GM21423 (cell line): ENCODE measurements around the gene KIAA1671.

Source experiments
- ATAC-seq: cut with Tn5 transposase; IDR thresholded peaks from one replicate; pipeline ENCODE4 v1.9.1; 2021; ENCODE audit warnings: mild to moderate bottlenecking, moderate library complexity; ENCODE audit not compliant: unreplicated experiment

KIAA1671 gene

GRCh38 chr22:24977370-24978221 lies 25.1 kb downstream of the KIAA1671 start:
- ATAC-seq: no peak

- ATAC-seq: no peak
Observed at GRCh38 chr22:24978308-24978707, 25.8 kb downstream of the KIAA1671 start.

DNA sequence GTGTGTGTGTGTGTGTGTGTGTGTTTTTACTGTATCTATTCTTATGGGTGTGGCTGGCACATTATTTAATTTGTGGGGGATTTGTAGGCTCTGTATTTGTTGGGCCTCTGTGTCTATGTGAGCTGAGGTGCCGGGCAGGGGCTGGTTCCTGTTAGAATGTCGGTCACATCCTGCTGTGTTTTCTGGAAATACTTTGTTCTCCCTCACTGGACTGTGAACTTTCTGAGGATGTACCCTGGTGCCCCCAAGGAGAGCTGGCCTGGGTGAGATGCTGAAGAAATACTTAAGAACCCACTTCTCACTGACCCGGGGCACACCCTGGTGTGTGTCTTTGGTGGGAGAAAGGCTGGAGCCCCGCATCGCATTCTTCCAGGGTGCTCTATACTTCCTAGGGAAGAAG lies 28.6 kb downstream of the KIAA1671 start:
- no peak for ATAC-seq

- ATAC-seq: no peak
Observed at GRCh38 chr22:24981656-24982055, 29.1 kb downstream of the KIAA1671 start.

DNA sequence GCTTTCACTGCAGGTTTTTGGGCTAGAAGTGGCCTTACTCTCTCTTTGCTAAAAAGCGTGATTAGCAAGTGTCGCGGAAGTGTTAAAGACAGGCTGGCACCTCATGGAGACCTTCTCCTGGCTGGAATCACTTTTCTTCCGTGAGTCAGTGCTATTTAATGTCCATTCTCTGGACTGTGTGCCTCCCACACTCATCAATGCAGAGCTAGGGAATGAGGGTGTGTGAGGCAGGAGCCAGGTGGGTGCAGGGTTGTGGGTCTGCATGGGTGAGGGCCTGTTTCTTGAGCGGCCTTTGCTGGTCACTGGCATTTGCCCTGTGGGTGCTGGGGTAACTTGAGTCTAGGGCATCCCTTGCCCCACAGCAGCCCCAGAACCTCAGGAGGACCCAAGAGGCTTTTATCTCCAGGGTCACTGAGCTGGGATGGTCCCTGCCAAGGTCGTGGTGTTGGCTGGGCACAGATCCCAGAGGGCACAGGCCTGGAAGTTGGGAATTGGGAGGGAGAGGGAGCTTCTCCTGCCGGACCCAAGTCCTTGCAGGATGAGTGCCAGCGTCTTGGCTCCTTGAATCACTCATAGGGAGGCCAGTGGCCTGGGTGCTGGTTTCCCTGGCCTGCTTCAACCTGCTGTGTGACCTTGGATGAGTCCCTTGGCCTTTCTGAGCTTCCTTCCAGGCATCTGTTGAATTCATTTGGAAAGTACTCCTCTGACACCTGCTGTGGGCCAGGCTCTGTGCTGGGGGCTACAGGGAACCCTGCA lies 30.0 kb downstream of the KIAA1671 start:
- no peak for ATAC-seq

DNA sequence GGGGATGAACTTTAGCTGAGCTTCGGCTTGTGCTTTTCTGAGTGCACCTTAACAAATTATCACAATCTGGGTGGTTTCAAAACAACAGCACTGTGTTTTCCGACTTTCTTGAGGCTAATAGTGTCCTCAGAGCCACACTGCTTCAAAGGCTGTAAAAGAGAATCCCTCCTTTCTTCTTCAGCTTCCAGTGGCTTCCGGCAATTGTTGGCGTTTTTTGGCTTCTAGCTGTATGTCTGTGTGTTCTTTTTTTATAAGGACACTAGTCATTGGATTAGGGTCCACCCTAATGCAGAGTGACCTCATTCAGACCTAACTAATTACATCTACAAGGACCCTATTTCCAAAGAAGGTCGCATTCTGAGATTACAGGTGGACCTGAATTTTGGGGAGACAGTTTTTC lies 30.6 kb downstream of the KIAA1671 start:
- ATAC-seq: no peak

DNA sequence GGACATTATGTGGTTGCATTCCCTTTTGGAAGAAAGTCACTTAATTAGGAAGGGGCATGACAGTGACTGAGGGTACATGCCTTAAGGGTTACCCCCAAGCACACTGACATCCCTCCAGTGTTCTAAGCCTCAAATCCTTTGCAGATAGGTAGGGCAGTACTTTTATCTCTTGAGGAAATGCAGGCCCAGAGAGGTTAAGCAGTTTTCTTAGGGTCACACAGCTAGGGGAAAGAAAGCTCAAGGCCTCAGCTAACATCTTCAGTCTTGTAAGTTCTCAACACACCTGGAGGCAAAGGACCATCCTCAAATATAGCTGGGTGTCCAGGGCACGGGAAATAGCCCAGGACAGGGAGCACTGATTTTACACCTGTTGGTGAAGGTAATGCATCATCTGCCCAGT lies 31.6 kb downstream of the KIAA1671 start:
- ATAC-seq: no peak

- no peak for ATAC-seq
Observed at GRCh38 chr22:24985826-24986214, 33.3 kb downstream of the KIAA1671 start.

- no peak for ATAC-seq
Observed at GRCh38 chr22:24986816-24987215, 34.3 kb downstream of the KIAA1671 start.

DNA sequence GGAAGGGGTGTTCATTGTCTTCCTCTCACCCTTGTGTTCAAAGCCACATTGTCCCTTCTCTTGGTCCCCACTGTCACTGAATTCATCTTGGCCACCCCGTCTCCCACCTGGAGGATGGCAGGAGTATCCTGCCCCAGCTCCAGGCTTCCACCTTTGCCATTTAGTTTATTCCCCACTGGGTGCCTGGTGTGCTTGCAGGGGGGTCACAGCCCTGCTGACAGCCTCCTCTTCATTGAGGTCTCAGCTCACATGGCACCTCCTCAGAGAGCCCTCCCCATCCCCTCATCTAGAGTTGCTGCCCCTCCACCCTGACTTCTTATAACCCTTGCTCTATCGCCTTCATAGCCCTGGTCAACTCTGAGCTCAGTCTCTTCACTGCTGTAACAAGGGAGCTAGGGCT lies 36.6 kb downstream of the KIAA1671 start:
- no peak for ATAC-seq

DNA sequence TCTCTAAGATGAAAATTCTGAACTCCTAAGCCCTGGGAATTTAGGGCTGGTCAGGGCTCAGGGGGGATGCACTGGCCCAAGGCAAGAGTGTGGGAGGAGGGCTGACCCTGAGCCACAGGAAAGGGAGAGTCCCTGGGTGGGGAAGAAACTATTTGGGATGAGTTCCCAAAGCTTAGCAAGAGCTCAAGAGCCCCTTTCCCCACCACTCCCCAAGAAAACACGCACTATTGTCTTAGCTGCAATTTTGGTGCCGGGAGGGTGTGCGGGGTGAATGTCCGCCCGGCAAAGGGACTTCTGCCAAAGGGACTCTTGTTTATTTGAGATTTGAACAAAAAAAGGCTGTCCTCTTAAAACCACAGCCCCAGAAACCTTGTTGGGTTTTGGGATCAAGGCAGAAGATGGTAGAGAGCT lies 37.0 kb downstream of the KIAA1671 start:
- ATAC-seq: no peak

- ATAC-seq: no peak
Observed at GRCh38 chr22:24990344-24990905, 37.9 kb downstream of the KIAA1671 start.

DNA sequence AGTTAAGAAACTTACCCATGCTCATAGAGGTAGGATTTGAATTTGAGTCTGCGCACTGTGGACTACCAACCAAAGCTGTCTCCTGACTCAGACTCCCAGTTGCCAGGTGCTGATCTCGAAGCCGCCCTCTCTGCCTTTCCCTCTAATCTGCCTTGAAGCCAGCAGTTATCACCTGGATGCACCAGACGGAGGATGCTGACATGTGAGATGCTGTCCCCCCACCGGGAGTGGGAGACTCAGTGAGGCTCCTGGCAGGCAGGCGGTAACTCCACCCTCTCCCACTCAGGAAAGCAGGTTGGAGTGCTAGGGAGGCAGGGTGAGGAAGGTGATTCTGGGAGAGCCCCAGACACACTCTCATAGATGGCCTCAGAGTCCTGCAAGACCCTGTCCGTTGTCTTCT lies 40.4 kb downstream of the KIAA1671 start:
- no peak for ATAC-seq

- ATAC-seq: no peak
Observed at GRCh38 chr22:24994070-24994763, 41.7 kb downstream of the KIAA1671 start.

- no peak for ATAC-seq
Observed at GRCh38 chr22:24995649-24996180, 43.2 kb downstream of the KIAA1671 start.

DNA sequence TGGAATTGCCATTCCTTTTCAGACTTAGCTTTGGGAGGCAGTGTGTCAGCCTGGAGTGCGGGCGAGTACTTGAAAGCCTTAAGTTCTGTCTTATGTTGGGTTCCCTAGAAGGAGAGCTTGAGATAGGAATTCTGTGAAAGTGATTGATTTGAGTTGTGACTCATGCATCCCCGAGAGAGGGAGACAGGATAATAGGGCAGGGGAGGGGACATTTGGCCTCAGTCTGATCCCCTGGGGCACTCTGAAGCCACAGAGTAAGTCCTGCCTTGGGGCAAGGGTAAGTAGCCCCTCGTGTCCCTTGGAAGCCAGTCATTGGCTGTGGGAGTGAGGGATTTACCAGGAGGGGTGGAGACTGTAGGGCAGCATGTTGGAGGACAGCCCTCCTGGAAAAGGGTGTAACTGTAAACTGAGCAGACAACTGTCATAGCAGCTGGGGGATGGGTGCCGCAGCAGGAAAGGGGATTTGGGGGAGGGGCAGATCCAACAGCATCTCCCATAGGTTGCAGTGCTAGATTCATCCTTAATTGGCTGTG lies 44.0 kb downstream of the KIAA1671 start:
- ATAC-seq: no peak

DNA sequence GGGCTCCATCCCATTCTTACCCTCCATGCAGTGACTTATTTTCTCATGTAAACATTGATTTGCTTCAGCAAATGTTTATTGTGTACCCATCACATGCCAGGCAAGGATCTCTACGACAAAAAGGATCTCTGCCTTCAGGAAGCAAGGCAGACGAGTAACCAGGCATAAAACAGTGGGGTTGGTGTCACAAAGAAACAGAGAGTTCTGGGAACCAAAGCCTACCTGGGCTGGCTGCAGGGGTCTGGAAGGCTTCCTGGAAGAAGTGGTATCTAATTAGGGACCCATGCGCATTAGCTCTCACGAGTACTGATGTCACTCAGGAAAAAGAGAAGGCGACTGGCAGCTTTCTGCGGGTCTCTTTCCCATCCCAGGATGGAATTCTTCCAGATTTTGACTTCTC lies 44.5 kb downstream of the KIAA1671 start:
- ATAC-seq: no peak

DNA sequence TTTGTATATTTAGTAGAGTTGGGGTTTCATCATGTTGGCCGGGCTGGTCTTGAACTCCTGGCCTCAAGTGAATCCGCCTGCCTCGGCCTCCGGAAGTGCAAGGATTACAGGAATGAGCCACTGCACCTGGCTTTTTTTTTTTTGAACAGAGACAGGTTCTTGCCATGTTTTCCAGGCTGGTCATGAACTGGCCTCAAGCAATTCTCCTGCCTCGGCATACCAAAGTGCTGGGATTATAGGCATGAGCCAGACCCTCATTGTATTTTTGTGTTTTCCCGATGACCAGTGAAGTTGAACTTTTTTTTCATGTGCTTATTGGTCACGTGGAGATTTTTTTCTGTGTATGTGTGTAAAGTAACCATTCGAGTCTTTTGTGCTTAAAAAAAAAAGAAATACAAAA lies 48.2 kb downstream of the KIAA1671 start:
- no peak for ATAC-seq

DNA sequence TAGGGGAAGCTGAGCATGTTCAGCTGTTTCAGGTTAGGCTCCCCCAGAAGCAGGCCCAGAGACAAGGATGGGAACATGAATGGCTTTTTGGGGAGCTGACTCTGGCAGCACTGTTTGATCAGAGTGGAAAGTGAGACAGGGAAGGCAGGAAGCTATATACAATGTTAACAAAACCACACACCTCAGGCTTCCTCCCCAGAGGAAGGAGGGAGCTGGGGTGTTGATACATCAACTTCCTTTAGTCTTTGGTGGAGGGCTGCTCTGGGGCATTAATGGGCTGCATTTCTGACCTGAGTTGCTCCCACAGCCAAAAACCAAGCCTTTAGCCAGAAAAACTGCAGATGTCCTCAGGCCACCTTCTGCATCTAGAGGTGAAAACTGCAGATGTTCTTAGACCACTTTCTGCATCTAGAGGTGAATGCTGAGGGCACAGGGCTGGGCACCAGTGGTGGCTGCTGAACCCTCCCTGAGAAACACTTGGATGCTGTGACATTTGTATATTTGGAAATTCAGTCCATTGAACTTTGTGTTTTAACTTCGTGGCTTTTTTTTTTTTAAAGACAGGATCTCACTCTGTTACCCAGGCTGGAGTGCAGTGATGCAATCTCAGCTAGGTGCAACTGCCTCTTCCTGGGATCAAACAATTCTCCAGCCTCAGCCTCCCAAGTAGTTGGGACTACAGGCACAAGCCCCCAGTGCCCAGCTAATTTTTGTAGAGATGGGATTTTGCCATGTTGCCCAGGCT lies 49.9 kb downstream of the KIAA1671 start:
- ATAC-seq: no peak

DNA sequence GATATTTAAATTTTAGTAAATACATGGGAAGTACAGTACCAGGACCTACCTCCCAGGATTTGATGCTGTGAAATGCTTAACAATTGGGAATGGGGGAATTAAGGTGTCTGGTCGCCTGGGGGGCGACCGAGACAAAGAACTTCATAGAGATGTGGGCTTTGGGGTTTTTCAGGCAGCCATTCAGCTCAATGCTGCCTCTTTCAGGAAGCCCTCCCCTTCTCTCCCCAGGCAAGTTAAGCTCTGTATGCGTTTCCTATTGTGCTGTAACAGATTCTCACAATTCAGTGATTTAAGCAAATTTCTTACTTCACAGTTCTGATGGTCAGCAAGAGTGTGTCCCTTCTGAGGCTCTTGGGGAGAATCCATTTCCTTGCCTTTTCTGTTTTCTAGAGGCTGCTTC lies 53.8 kb downstream of the KIAA1671 start:
- no peak for ATAC-seq
